DMS53 treated with DMSO at 0.1 percent for 48 hours (cell line): ENCODE measurements around the gene DVL2.

Experiments
- DNase-seq: peaks from one replicate; lab custom pipeline; 2025; ENCODE audit not compliant: unreplicated experiment; lab: John Stamatoyannopoulos, UW

DVL2 gene

GRCh38 chr17:7234083-7234951 lies at the start of gene DVL2:
Gene DVL2 (minus strand): TSS chr17:7234517. CDS start chr17:7234262, 255 bp downstream.
- peak; percentile 92 for DNase-seq

GRCh38 chr17:7283471-7284216 lies 49.3 kb upstream of the DVL2 start:
- no peak for DNase-seq

- no peak for DNase-seq
Measured at GRCh38 chr17:7282752-7283321, 48.5 kb upstream of the DVL2 start.

- no peak for DNase-seq
Measured at GRCh38 chr17:7281953-7282751, 47.8 kb upstream of the DVL2 start.

GRCh38 chr17:7281074-7281952 lies 47.0 kb upstream of the DVL2 start, which contains the start of gene SLC2A4:
Gene SLC2A4 (plus strand): TSS chr17:7281718. CDS start chr17:7281935, 217 bp downstream.
- peak; percentile 84 for DNase-seq

- peak; percentile 94 for DNase-seq
Measured at GRCh38 chr17:7280519-7281073, 46.3 kb upstream of the DVL2 start.

GRCh38 chr17:7279448-7279847 lies 45.1 kb upstream of the DVL2 start:
- no peak for DNase-seq

GRCh38 chr17:7266784-7267183 lies 32.5 kb upstream of the DVL2 start:
- no peak for DNase-seq

GRCh38 chr17:7263801-7264078 lies 29.4 kb upstream of the DVL2 start:
- DNase-seq = no peak

- peak; percentile 48 for DNase-seq
Measured at GRCh38 chr17:7262935-7263800, 28.9 kb upstream of the DVL2 start.

GRCh38 chr17:7262192-7262934 lies 28.0 kb upstream of the DVL2 start, which contains the start of gene CLDN7:
Gene CLDN7 (minus strand): TSS chr17:7262478. CDS start chr17:7262043, 435 bp downstream.
- DNase-seq = peak; percentile 95

- DNase-seq = no peak
Measured at GRCh38 chr17:7261379-7262191, 27.3 kb upstream of the DVL2 start.

- DNase-seq = peak; percentile 64
Measured at GRCh38 chr17:7260651-7261378, 26.5 kb upstream of the DVL2 start.

GRCh38 chr17:7260151-7260550 lies 25.8 kb upstream of the DVL2 start:
- DNase-seq = no peak

- DNase-seq = no peak
Measured at GRCh38 chr17:7259555-7259889, 25.2 kb upstream of the DVL2 start.

GRCh38 chr17:7258731-7259554 lies 24.6 kb upstream of the DVL2 start:
- no peak for DNase-seq
